GM12892 (cell line): Measurements from ENCODE around the gene OR2T4.

Experiments used
- DNase-seq: peaks from one replicate; pipeline ENCODE4 v3.0.0; 2011; ENCODE audit not compliant: insufficient read length
- FAIRE-seq: peaks from 2 replicates; lab custom pipeline; 2011; peaks lifted over from hg19 to GRCh38; lab: Jason Lieb, UNC
- POLR2A ChIP-seq: IDR thresholded peaks from 2 replicates; pipeline ENCODE4 v1.6.1; 2011; ENCODE audit warnings: low read depth, low read length, control low read depth
- POLR2AphosphoS5 ChIP-seq: IDR thresholded peaks from 2 replicates; pipeline ENCODE4 v1.6.1; 2011; ENCODE audit warnings: low read depth, low read length, control low read depth
- TAF1 ChIP-seq: IDR thresholded peaks from 2 replicates; pipeline ENCODE4 v1.6.1; 2011; ENCODE audit warnings: low read depth, mild to moderate bottlenecking, control low read depth, low read length, borderline replicate concordance

The OR2T4 gene

GRCh38 chr1:248402748-248403147 is 41.3 kb downstream of the OR2T4 start, which contains the start of gene OR2T1:
OR2T1 (plus strand) TSS chr1:248403048; CDS start chr1:248406148, 3,100 bp downstream.
- no peak for DNase-seq
- FAIRE-seq, result no peak
- no peak for TF ChIP-seq POLR2A
- no peak for TF ChIP-seq TAF1
- no peak for TF ChIP-seq POLR2AphosphoS5

- DNase-seq, result no peak
- TF ChIP-seq POLR2AphosphoS5 (no peak), POLR2A (no peak), TAF1 (no peak)
- peak; percentile 100 for FAIRE-seq
These were observed 42.6 kb downstream of the OR2T4 start for GRCh38 chr1:248404024-248404423.

GRCh38 chr1:248406721-248407692 is 45.5 kb downstream of the OR2T4 start:
- FAIRE-seq (peak; percentile 71), DNase-seq (no peak)
- TF ChIP-seq POLR2AphosphoS5, result no peak
- TF ChIP-seq POLR2A, result no peak
- TF ChIP-seq TAF1, result no peak
